Body of pancreas (tissue), 4 donors: Measurements from ENCODE around the gene SEC14L1.

Experiments
- CTCF ChIP-seq, 7 experiments: fragments of 450-650 bp in 4 of 7; fragments of 200-600 bp in 3 of 7; sonication (generic) in 3 of 7; IDR thresholded peaks; one replicate each; pipeline ENCODE4 v1.5.1; 2016 to 2019; ENCODE audit warnings: antibody characterized with exemption in 7 of 7
- POLR2A ChIP-seq, 3 donors: fragments of 450-650 bp; IDR thresholded peaks; one replicate each; pipeline ENCODE4 v1.6.1; 2016; ENCODE audit warnings: antibody characterized with exemption in 3 of 3, mild to moderate bottlenecking in 2 of 3

- no peak for TF ChIP-seq CTCF (IDR thresholded peaks at IDR 0.05)
- no peak for TF ChIP-seq POLR2A (IDR thresholded peaks at IDR 0.05)
Observed at GRCh38 chr17:77207689-77208216, 67.0 kb downstream of the SEC14L1 start.
